DOHH2 (cell line): Measurements from ENCODE around the gene SBSN.

Source experiments
- CTCF ChIP-seq: fragments of 200-600 bp; sonication (generic); IDR thresholded peaks from one replicate; pipeline ENCODE4 v1.5.1; 2014; ENCODE audit warnings: antibody characterized with exemption, mild to moderate bottlenecking, low read depth, low read length; ENCODE audit not compliant: poor library complexity, severe bottlenecking
- EZH2phosphoT487 ChIP-seq: fragments of 200-600 bp; sonication (generic); IDR thresholded peaks from 2 replicates; pipeline ENCODE4 v1.6.1; 2017; ENCODE audit warnings: borderline replicate concordance, mild to moderate bottlenecking, antibody characterized with exemption, low read length, moderate library complexity, mixed read lengths

- TF ChIP-seq CTCF, result no peak
- TF ChIP-seq EZH2phosphoT487, result no peak
Observed at GRCh38 chr19:35519291-35519690, 8.8 kb downstream of the SBSN start.
